Skeletal muscle cell (primary cell): ENCODE results near the gene ZNF653.

Experiments
- DNase-seq: peaks from one replicate; pipeline ENCODE4 v3.0.0-alpha.2; 2010; ENCODE audit warnings: low read depth
- H3K4me3 ChIP-seq: 2 replicates; pipeline ENCODE4 v1.5.1; 2011; ENCODE audit warnings: low read depth, mild to moderate bottlenecking, control low read depth, low read length, moderate library complexity

Gene ZNF653, protein sequence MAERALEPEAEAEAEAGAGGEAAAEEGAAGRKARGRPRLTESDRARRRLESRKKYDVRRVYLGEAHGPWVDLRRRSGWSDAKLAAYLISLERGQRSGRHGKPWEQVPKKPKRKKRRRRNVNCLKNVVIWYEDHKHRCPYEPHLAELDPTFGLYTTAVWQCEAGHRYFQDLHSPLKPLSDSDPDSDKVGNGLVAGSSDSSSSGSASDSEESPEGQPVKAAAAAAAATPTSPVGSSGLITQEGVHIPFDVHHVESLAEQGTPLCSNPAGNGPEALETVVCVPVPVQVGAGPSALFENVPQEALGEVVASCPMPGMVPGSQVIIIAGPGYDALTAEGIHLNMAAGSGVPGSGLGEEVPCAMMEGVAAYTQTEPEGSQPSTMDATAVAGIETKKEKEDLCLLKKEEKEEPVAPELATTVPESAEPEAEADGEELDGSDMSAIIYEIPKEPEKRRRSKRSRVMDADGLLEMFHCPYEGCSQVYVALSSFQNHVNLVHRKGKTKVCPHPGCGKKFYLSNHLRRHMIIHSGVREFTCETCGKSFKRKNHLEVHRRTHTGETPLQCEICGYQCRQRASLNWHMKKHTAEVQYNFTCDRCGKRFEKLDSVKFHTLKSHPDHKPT

DNA sequence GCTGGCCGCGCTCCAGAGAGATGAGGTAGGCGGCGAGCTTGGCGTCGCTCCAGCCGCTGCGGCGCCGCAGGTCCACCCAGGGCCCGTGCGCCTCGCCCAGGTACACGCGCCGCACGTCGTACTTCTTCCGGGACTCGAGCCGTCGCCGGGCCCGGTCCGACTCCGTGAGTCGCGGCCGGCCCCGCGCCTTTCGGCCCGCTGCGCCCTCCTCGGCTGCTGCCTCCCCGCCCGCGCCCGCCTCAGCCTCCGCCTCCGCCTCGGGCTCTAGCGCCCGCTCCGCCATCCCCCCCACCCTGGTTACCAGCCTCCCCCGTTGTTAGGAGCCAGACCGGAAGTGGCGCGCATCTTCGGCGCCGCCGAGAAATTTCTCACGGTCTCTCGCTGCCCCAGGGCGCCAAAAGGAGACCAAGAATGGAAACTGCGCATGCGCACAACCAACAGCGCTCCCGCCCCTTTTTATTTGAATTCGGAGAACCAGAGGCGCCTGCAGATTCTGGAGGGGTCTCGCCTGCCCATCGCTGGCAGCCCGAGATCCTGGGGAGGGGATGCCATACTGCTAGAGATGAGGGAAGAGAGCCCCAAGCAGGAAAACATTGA lies at the start of gene ZNF653:
Gene ZNF653 (minus strand): TSS at position 336 of the 597 bp plus-strand sequence. CDS start 53 bp downstream, at position 283.
- H3K4me3 ChIP-seq, result peak within 1 kb of the TSS; percentile 73
- DNase-seq, result peak; percentile 68

DNA sequence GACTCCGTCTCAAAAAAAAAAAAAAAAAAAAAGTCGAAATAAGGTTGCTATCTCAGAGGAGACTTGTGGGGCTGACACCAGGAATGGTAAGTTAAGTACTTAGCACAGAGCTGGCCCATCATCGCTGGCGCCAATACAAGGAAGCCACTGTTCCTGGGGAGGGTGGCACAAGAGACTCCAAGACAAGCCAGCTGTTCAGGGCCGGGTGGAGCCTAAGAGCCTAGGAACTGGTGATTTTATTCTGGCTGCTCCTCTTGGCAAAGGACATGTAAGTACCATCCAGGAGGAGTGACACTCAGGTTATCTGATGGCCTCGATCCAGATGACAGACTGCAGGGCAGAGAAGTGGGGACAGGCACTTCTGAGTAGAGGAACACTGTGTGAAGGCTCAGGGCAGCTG lies 49.6 kb upstream of the ZNF653 start:
- H3K4me3 ChIP-seq, result no peak overlapping the region
- no peak for DNase-seq

DNA sequence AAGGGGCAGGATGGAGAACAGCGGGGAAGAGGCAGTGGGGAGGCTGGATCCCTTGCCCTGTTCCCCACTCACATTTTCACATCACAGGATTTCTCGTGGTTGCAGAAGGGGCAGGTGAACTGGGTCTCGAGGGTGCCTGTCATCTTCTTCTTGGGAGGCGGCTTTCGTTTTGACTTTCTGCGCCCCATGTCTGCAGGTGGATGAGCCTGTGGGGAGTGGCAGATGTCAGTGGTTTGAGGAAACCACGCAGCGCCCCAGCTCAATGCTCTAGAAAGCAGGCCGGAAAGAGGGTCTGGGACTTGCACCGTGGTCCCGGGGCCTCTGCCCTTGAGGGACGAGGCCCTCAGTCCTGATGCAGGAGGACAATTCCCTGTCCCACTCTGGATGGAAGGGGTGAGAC lies 48.5 kb upstream of the ZNF653 start:
- H3K4me3 ChIP-seq, result no peak overlapping the region
- DNase-seq, result no peak

DNA sequence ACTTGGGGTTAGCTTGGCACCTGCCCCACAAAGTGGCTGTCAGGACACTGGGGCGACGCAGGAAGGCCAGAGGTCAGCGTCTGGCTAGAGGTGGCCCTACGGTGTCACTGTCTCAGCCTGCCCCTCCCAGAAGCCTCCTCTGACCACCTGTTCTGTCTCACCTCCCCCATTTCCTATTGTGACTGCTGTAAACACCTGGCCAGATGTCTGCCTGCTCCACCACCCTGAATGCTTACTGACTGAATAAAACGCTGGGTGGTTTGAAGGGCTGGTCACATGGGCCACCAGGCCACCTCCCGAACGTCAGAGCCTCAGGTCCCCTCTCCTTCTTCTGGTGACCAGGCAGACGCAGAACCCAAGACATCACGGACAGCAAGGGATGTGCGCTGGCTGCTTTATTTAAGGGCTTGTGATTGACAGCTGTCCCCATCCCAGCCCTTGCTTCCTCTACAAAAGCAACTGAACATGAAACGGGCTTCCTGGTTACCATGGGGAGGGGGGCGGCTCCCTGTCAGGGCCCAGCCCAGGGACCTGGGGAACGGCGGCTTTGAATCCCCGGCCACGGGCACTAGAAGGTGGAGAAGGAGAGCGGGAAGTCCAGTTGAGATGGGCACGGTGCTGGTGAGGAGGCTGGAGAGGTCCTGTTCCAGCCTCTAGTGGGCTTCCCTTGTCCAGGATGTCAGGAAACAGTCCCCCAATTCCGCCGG lies 47.2 kb upstream of the ZNF653 start:
- DNase-seq, result no peak
- no peak overlapping the region for H3K4me3 ChIP-seq

DNA sequence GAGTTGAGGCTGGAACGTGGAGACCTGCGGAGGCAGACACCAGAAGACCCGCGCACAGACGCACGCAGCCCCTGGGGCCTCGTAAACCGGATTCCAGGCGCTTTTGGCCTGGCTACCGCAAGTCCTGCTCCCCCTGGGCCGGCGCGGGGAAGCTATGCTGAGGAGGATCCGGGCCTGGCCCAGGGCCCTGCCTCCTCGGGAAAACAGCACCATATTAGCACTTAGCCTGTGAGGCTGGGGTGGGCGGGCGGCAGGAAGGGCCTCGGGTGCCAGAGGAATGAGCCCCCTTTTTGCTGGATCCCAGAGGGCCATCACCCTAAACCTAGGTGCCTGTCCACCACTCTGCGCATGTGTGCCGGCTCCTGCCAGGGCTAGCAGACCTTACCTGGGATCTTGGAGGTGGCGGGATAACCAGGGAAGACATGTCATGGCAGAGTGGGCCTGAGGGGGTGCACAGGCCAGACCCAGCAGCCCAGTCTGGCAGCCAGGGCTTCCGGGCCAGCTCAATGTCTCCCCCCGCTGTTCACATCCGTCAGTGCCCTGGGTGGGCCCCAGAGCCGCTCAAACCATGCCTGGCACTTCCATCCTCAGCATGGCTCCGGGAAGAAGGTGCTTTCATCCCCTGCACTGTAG lies 46.1 kb upstream of the ZNF653 start:
- DNase-seq, result no peak
- H3K4me3 ChIP-seq, result no peak overlapping the region

DNA sequence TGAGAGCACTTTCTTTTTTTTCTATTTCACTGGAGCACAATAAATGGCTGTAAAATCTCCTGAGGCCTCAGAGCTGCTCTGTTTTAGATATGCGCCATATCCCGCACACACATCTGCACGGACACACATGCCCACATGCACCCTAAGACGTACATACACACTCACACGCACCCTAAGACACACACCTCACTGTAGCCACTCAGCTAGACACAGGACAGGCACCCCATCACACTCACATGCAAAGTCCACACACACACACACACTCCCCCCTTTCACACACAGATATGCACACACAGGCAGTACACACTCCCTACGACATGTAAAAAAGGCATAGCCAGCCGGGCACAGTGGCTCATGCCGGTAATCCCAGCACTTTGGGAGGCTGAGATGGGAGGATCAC lies 44.6 kb upstream of the ZNF653 start:
- no peak overlapping the region for H3K4me3 ChIP-seq
- DNase-seq, result no peak

DNA sequence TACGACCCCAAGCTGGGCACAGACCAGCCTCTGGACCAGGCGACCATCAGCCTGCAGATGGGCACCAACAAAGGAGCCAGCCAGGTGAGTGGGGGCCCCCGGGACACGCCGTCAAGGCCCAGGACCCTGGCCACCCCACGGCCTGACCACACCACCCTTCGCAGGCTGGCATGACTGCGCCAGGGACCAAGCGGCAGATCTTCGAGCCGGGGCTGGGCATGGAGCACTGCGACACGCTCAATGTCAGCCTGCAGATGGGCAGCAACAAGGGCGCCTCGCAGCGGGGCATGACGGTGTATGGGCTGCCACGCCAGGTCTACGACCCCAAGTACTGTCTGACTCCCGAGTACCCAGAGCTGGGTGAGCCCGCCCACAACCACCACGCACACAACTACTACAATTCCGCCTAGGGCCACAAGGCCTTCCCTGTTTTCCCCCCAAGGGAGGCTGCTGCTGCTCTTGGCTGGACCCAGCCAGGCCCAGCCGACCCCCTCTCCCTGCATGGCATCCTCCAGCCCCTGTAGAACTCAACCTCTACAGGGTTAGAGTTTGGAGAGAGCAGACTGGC lies 43.8 kb upstream of the ZNF653 start:
- DNase-seq, result no peak
- H3K4me3 ChIP-seq, result no peak overlapping the region

DNA sequence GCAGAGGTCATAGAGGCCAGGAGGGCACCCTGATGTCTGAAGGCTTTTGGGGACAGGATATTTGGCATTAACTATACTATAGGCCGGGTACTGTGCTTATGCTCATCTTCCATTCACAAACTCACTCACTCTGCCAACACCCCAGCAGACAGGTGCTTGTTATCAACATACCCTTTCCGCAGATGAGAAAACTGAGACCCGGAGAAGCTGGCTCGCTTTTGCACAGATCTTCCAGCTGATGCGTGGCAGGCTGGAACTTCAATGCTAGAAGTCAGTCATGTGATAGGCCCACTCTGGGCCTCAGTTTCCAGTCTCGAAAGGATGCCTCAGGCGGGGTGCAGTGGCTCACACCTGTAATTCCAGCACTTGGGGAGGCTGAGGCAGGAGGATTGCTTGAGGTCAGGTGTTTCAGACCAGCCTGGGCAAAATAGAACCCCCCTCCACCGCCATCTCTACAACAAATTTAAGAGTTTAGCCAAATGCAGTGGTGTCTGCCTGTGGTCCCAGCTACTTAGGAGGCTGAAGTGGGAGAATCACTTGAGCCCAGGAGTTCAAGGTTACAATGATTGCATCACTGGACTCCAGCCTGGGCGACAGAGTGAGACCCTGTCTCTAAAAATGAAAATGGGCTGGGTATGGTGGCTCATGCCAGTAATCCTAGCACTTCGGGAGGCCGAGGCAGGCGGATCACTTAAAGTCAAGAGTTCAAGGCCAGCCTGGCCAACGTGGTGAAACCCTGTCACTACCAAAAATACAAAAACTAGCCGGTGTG lies 42.5 kb upstream of the ZNF653 start:
- H3K4me3 ChIP-seq, result no peak overlapping the region
- no peak for DNase-seq

DNA sequence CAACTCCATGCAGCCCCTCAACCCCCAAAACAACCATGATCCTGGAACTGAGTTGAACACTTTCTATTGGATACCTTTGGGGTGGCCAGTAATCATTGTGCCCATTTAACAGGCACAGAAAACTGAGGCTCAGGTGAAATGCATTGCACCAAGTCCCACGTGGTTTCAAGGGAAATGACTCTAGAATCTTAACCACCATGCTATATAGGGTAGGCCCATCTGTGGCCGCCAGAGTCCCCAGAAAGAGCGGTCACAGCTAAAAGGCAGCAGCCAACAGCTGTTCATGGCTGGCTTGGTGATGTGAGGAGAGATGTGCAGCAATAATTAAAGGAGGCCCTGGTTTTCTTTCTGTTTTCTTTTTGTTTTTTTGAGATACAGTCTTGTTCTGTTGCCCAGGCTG lies 35.6 kb upstream of the ZNF653 start:
- no peak overlapping the region for H3K4me3 ChIP-seq
- no peak for DNase-seq

DNA sequence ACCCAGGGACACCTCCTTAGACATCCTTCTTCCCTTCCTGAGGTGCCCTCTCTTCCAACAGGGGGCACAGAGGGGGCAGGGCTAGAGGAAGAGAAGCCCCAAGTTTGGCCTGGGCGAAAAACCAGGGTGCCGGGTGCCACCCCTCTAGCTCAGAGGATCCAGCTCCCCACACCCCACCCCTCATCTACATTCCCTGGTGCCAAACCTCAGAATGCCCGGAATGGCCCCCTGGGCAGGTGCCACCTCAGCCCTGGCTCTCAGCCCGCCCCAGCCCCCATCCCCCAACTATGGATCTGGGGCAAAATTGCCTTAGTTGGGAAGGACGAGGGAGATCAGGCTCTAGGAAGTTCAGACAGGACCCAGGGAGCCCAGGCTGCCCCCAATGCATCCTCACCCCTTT lies 35.0 kb upstream of the ZNF653 start:
- no peak overlapping the region for H3K4me3 ChIP-seq

DNA sequence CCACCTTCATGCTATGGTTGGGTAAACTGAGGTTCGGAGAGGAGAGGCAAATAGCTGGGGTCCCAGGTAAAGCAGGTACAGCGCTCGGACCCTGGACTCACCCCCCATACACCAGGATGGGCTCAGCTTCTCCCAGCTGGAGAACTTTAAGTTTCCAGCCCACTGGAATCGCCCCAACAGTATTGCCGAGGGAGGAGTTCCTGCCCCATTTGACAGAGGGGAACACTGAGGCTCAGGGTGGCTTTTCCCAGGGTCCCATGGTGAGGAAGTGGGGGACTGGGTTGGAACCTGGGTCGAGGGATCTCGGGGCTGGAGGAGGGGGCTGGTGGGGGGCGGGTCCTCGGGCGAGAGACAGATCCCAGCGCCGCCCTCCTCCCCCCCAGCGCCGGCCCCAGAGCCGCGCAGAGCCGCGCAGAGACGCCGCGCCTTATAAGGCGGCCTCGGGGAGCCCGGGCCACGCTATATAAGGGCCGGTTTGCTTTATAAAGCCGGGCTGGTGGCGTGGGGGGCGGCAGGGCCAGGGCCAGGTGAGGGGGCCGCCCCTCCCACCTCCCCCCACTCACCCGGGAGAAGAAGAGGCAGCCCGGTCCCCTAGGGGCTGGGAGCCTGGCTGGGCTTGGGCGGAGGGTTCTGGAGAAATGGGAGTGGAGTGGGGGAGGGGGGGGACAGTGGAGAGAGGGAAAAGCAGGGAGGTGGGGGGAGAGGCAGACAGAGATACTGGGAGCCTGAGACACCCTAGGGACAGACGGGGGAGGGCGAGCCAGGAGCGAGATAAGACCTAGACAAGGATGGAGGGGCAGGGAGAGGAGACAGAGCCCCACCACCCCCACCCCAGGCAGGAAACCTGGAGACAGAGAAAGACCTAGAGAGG lies 34.1 kb upstream of the ZNF653 start:
- no peak for DNase-seq
- peak overlapping the region; percentile 30 for H3K4me3 ChIP-seq

More for the DNA sequence above, 35.0 kb upstream of the ZNF653 start:
- no peak for DNase-seq

DNA sequence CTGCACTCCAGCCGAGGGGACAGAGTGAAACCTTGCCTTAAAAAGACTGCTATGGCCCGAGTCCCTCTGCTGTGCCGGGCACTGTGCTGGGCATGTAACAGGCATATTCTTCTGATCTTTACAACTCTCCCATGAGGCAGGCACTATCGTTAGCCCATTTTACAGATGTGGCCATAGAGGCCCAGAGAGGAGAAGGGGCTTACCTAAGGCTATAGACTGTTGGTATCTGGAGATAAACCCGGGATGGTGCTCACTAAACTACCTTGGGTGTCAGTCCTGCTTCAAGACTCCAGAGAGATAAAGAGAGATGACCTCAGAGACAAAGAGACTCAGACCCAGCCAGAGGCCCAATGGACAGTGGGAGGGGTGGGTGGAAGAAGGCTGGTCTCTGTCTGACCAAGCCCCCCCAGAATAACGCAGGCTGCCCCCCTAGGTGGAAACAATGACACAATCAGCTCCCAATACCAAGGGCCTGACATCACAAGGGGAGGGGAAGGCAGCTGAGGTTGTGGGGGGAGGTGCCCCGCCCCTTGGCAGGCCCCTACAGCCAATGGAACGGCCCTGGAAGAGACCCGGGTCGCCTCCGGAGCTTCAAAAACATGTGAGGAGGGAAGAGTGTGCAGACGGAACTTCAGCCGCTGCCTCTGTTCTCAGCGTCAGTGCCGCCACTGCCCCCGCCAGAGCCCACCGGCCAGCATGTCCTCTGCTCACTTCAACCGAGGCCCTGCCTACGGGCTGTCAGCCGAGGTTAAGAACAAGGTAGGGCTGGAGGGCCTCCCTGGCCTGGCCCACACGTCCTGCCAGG lies 32.8 kb upstream of the ZNF653 start, which contains the start of gene CNN1:
Gene CNN1 (plus strand): TSS at position 620 of the 805 bp plus-strand sequence. CDS start 77 bp downstream, at position 697.
- peak within 1 kb of the TSS; percentile 20 for H3K4me3 ChIP-seq
- peak; percentile 38 for DNase-seq

DNA sequence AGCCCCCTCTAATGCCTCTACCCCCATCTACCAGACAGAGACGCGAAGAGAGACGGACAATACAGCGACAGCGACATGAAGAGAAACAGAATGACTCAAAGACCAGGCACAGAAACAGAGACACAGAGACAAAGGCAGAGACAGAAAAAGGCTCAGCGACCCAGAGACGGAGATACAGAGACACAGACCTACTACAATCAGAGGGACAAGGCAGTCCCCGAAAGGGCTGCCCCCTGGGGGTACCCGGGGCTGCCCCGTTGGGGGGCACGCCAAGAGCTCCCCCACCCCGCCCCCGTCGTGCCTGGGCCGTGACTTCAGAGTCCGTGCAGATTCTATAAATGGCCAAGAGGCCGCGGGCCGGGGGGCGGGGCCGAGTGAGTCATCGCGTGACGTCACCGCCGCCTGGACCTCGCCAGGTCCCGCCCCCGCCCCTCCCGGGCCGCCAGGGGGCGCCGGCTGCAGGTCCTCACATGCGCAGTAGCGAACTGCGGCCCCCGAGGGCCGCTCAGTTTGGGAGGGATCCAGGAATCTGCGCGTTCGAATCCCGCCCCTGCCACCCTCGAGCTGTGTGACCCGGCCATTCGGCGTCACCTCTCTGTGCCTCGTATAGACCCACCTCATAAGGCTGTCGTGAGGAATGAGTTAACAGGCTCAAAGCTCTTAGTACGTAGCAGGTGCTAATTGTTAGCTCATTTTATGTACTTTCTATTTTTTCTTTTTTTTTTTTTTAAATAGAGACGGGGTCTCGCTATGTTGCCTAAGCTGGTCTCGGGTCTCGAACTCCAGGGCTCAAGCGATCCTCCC lies 30.4 kb upstream of the ZNF653 start:
- peak overlapping the region; percentile 29 for H3K4me3 ChIP-seq
- peak; percentile 43 for DNase-seq

DNA sequence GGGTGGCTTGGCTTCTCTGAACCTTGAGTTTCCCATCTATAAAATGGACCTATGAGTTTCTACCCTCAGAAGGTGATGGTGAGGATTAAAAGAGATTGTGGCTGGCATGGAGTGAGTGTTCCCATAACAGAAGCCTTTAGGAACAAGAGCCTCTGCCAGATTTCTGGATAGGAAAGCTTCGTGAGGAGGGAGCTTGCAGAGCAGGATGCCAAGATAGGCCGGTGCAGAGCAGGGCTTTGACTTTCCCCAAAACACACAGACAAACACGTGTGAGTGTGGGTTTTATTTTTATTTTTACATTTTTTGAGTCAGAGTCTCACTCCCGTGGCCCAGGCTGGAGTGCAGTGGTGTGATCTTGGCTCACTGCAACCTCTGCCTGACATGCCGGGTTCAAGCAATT lies 29.3 kb upstream of the ZNF653 start:
- no peak overlapping the region for H3K4me3 ChIP-seq
- no peak for DNase-seq

DNA sequence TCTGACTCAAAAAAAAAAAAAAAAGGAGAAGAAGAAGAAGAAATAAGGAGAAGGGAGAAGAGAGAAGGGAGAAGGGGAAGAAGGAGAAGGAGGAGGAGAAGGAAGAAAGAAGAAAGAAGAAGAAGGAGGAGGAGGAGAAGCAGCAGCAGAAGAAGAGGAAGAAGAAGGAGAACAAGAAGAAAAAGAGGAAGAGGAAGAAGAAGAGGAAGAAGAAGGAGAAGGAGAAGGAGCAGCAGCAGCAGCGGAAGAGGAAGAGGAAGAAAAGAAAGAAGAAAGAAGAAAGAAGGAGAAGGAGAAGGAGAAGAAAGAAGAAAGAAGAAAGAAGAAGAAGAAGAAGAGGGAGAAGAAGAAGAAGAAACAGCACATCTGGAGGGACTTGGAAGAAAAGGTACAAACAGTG lies 28.9 kb upstream of the ZNF653 start:
- no peak overlapping the region for H3K4me3 ChIP-seq
- no peak for DNase-seq

DNA sequence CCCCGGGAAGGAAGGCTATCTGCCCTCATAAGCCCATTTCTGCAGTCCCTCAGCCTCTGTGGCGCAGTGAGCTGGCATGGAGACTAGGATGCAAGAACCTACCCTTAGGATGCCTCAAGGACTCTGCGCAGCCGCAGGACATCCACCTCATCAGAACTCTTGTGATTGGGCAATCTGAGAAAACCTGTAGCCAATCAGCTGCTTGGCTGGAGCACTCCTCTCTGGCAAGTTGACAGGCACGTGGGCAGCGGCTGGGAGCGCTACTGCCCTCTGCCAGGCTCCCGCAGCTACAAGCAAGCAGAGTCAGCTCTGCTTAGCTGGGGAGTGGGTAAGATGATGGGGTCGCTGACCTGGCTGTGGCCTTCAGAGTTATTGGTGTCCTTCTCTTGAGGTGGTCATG lies 24.8 kb upstream of the ZNF653 start:
- DNase-seq, result peak; percentile 45
- no peak overlapping the region for H3K4me3 ChIP-seq
